Neuronal stem cell (in vitro differentiated cells): ENCODE data around the gene CCDC192.

Experiments used
- DNase-seq: peaks from one replicate; pipeline ENCODE4 v3.0.0-alpha.2; 2013; ENCODE audit warnings: low spot score
- H2AFZ ChIP-seq: one replicate; pipeline ENCODE4 v1.6.1; 2013; ENCODE audit warnings: mild to moderate bottlenecking, low read length, inconsistent platforms
- H2AK5ac ChIP-seq: 2 replicates; pipeline ENCODE4 v1.6.1; 2013; ENCODE audit warnings: low read depth, mild to moderate bottlenecking, inconsistent platforms, low read length, moderate library complexity, mixed read lengths
- H2BK120ac ChIP-seq: 2 replicates; pipeline ENCODE4 v1.6.1; 2013; ENCODE audit warnings: low read depth, mild to moderate bottlenecking, inconsistent platforms, low read length, moderate library complexity, mixed read lengths
- H2BK12ac ChIP-seq: one replicate; pipeline ENCODE4 v1.6.1; 2013; ENCODE audit warnings: low read length, inconsistent platforms
- H2BK15ac ChIP-seq: 2 replicates; pipeline ENCODE4 v1.6.1; 2013; ENCODE audit warnings: mild to moderate bottlenecking, low read length, inconsistent platforms, mixed read lengths
- H2BK5ac ChIP-seq: one replicate; pipeline ENCODE4 v1.6.1; 2013; ENCODE audit warnings: inconsistent platforms, mild to moderate bottlenecking, low read length, moderate library complexity
- H3K14ac ChIP-seq: one replicate; pipeline ENCODE4 v1.6.1; 2013; ENCODE audit warnings: low read length, inconsistent platforms
- H3K18ac ChIP-seq: 2 replicates; pipeline ENCODE4 v1.6.1; 2013; ENCODE audit warnings: low read length, inconsistent platforms
- H3K23ac ChIP-seq: 2 replicates; pipeline ENCODE4 v1.6.1; 2013; ENCODE audit warnings: low read depth, mild to moderate bottlenecking, mixed read lengths, low read length, inconsistent platforms; ENCODE audit not compliant: poor library complexity
- H3K27ac ChIP-seq: replicated peaks from 3 replicates; pipeline ENCODE4 v1.5.1; 2013; ENCODE audit warnings: low read length, inconsistent platforms
- H3K27me3 ChIP-seq, 3 experiments: 2 replicates each; pipeline ENCODE4 v1.6.1; 2013; ENCODE audit warnings: low read length in 3 of 3, mild to moderate bottlenecking in 2 of 3, inconsistent platforms in 1 of 3, low read depth in 1 of 3, mixed read lengths in 1 of 3, moderate library complexity in 1 of 3; ENCODE audit not compliant: control insufficient read depth in 3 of 3, insufficient read depth in 3 of 3
- H3K36me3 ChIP-seq, 2 donors: replicated peaks in 1 of 2; 2 replicates each; pipeline ENCODE4 v1.6.1; 2013; ENCODE audit warnings: low read length in 2 of 2; ENCODE audit not compliant: control insufficient read depth in 2 of 2, insufficient read depth in 2 of 2
- H3K4ac ChIP-seq: 2 replicates; pipeline ENCODE4 v1.6.1; 2013; ENCODE audit warnings: inconsistent platforms, mild to moderate bottlenecking, low read length, moderate library complexity
- H3K4me1 ChIP-seq, 2 donors: 1 replicate in 1 of 2; 2 replicates in 1 of 2; pipeline ENCODE4 v1.6.1; 2013; ENCODE audit warnings: low read length in 2 of 2, low read depth in 1 of 2; ENCODE audit not compliant: control insufficient read depth in 2 of 2, insufficient read depth in 1 of 2
- H3K4me2 ChIP-seq: one replicate; pipeline ENCODE4 v1.6.1; 2013; ENCODE audit warnings: mild to moderate bottlenecking, low read length, inconsistent platforms; ENCODE audit not compliant: insufficient read depth, poor library complexity, severe bottlenecking
- H3K4me3 ChIP-seq, 2 donors: 2 replicates each; pipeline ENCODE4 v1.5.1; 2013; ENCODE audit warnings: low read length in 2 of 2, mild to moderate bottlenecking in 2 of 2, inconsistent platforms in 1 of 2, moderate library complexity in 1 of 2
- H3K79me1 ChIP-seq: one replicate; pipeline ENCODE4 v1.6.1; 2013; ENCODE audit warnings: low read depth, mild to moderate bottlenecking, inconsistent platforms, low read length, moderate library complexity
- H3K9ac ChIP-seq: one replicate; pipeline ENCODE4 v1.6.1; 2013; ENCODE audit warnings: mild to moderate bottlenecking, low read depth, low read length, inconsistent platforms; ENCODE audit not compliant: poor library complexity
- H3K9me3 ChIP-seq, 2 donors: replicated peaks in 1 of 2; 2 replicates each; pipeline versions ENCODE3 to v1.6.1; 2013; ENCODE audit warnings: low read length in 2 of 2, mild to moderate bottlenecking in 2 of 2, inconsistent platforms in 1 of 2, low read depth in 1 of 2, mixed read lengths in 1 of 2, moderate library complexity in 1 of 2; ENCODE audit not compliant: control insufficient read depth in 2 of 2, insufficient read depth in 1 of 2
- H4K8ac ChIP-seq: one replicate; pipeline ENCODE4 v1.6.1; 2013; ENCODE audit warnings: low read depth, mild to moderate bottlenecking, inconsistent platforms, low read length, moderate library complexity
- H4K91ac ChIP-seq: one replicate; pipeline ENCODE4 v1.6.1; 2013; ENCODE audit warnings: low read length, low read depth, mild to moderate bottlenecking, inconsistent platforms; ENCODE audit not compliant: poor library complexity
- WGBS, 2 donors: extraction: QIAGEN DNeasy Blood & Tissue Kit; methylation state at CpG; one replicate each; pipeline ENCODE4 v1.1.7; 2013; ENCODE audit warnings: missing lambda C conversion rate in 2 of 2, mixed read lengths in 1 of 2; ENCODE audit not compliant: insufficient read length in 2 of 2, insufficient replicate concordance in 1 of 2; ENCODE audit errors: extremely low coverage in 2 of 2; 5-methylcytosine and 5-hydroxymethylcytosine counted together

CCDC192 gene

DNA sequence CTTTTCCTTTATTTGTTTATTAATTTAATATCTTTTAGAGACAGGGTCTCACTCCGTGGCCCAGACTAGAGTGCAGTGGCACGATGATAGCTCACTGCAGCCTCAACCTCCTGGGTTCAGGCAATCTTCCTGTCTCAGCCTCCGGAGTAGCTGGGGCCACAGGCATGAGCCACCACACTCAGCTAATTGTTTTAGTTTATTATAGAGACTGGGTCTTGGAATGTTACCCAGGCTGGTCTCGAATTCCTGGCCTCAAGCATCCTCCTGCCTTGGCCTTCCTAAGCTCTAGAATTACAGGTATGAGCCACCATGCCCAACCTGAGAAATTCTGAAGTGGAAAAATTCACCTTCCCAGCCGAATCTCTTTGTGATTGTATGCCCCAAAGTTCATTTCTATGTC, 240.9 kb downstream of the CCDC192 start:
- no CpG with 5 or more reads among the region's 5 CpGs for WGBS, 2 donors
- H3K14ac ChIP-seq: no peak overlapping the region
- H3K18ac ChIP-seq: no peak overlapping the region
- no peak overlapping the region for H2BK120ac ChIP-seq
- no peak for DNase-seq
- H3K9me3 ChIP-seq: no peaks in the 10 kb centered on the region
- H4K91ac ChIP-seq: no peak overlapping the region
- H3K27me3 ChIP-seq: no peaks in the 10 kb centered on the region
- H2BK12ac ChIP-seq: no peak overlapping the region
- peaks cover 0 to 14% of the 10 kb centered on the region in 2 donors for H3K4me1 ChIP-seq
- no peak overlapping the region for H2BK5ac ChIP-seq
- H3K4me2 ChIP-seq: no peak overlapping the region
- H2BK15ac ChIP-seq: no peak overlapping the region
- no peak overlapping the region for H3K23ac ChIP-seq
- no peak overlapping the region for H3K4me3 ChIP-seq
- H3K4ac ChIP-seq: no peak overlapping the region
- H2AFZ ChIP-seq: no peak overlapping the region
- H4K8ac ChIP-seq: no peak overlapping the region
- H3K36me3 ChIP-seq: no peaks in the 10 kb centered on the region
- no peak overlapping the region for H2AK5ac ChIP-seq
- H3K27ac ChIP-seq: no peak overlapping the region
- no peaks in the 10 kb centered on the region for H3K79me1 ChIP-seq
- no peak overlapping the region for H3K9ac ChIP-seq

DNA sequence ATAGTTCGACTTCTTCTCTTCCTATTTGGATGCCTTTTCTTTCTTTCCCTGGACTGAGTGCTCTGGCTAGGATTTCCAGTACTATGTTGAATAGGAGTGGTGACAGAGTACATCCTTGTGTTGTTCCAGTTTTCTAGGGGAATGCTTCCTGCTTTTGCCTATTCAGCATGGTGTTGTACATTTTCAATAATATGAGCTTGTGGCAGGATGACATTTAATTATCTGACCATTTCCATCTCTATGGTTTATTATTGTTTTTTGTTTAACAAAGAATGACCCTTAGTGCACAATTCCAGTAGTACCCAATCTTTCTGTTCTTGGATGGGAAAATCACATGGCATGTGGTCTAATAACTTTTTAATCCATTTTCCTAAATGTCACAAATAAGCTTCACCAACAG, 244.8 kb downstream of the CCDC192 start:
- Histone ChIP-seq H4K8ac (no peak overlapping the region), H2BK120ac (no peak overlapping the region), H3K27me3 (no peaks in the 10 kb centered on the region), H3K4ac (no peak overlapping the region), H3K9ac (no peak overlapping the region), H2BK5ac (no peak overlapping the region), H3K36me3 (no peaks in the 10 kb centered on the region), H4K91ac (no peak overlapping the region), H3K79me1 (no peaks in the 10 kb centered on the region), H3K9me3 (no peaks in the 10 kb centered on the region), H3K4me1 (no peaks in the 10 kb centered on the region), H3K27ac (no peak overlapping the region), H3K14ac (no peak overlapping the region), H2BK15ac (no peak overlapping the region), H3K23ac (no peak overlapping the region), H3K18ac (no peak overlapping the region), H3K4me3 (no peak overlapping the region), H2AFZ (no peak overlapping the region), H2BK12ac (no peak overlapping the region), H3K4me2 (no peak overlapping the region), H2AK5ac (no peak overlapping the region)
- DNase-seq: no peak
- no CpG with 5 or more reads among the region's 1 CpG for WGBS, 2 donors

DNA sequence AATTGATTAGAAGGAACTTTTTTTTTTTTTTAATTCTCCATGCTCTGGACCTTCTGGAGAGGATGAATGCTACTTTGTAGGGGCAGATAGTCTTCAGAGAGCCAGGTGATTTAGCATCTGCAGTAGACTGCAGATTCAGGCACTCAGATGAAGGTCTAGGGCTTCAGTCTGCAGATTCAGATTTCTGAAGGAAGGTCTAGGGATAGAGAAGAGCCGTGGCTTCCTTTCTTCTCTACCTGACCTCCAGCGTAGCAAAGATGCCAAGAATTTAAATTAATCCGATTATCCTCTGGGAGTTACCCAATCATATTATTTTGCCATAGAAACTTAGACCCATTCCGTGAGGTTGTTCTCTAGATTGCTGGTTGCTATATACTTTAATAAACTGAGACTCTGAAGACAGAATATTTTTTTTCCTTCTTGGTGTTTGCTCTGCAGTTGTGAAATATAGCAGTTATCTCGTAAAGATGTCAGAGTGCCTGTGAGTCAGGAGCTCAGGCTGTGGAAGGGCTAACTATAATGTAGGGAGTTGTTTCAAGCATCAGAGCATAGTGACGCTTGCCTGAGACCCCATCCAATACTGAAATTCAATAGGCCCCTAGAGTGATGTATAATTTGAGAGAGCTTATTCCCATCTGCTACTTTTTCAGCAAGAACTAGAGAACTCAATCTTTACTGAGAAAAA, 247.7 kb downstream of the CCDC192 start:
- Histone ChIP-seq H3K36me3 (no peaks in the 10 kb centered on the region), H2BK120ac (no peak overlapping the region), H3K4me1 (no peaks in the 10 kb centered on the region), H4K8ac (no peak overlapping the region), H3K9ac (no peak overlapping the region), H3K14ac (no peak overlapping the region), H3K27ac (no peak overlapping the region), H3K4ac (no peak overlapping the region), H2BK5ac (no peak overlapping the region), H3K27me3 (no peaks in the 10 kb centered on the region), H2BK12ac (no peak overlapping the region), H3K18ac (no peak overlapping the region), H3K23ac (no peak overlapping the region), H3K4me2 (no peak overlapping the region), H2AK5ac (no peak overlapping the region), H3K79me1 (no peaks in the 10 kb centered on the region), H2AFZ (no peak overlapping the region), H3K9me3 (no peaks in the 10 kb centered on the region), H3K4me3 (no peak overlapping the region), H2BK15ac (no peak overlapping the region), H4K91ac (no peak overlapping the region)
- no CpG with 5 or more reads among the region's 6 CpGs for WGBS, 2 donors
- no peak for DNase-seq

DNA sequence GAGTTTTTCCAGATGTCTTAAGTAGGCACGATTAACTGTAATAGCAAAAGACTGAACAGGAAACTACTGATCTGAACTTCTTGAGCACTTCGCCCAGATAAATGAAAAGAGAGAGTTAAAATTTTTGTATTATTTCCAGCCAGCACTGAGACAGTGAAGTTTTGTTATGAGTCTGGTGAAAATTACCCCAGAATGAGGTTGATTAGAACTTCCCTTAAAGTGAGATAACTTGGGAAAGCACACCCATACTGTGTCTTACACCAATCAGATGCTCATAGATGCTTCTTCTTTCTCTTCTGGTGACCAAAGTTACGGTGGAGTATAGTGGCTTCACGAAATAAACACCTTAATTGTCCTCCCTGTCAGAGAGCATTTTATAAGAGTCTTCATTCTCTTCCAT, 248.6 kb downstream of the CCDC192 start:
- no peak for DNase-seq
- H3K4me1 ChIP-seq: no peaks in the 10 kb centered on the region
- no peak overlapping the region for H3K4me3 ChIP-seq
- H3K14ac ChIP-seq: no peak overlapping the region
- WGBS, 2 donors: no CpG with 5 or more reads among the region's 4 CpGs
- H3K36me3 ChIP-seq: no peaks in the 10 kb centered on the region
- H2BK120ac ChIP-seq: no peak overlapping the region
- no peak overlapping the region for H4K8ac ChIP-seq
- no peak overlapping the region for H3K4me2 ChIP-seq
- no peak overlapping the region for H3K4ac ChIP-seq
- no peak overlapping the region for H3K9ac ChIP-seq
- H3K27ac ChIP-seq: no peak overlapping the region
- H3K79me1 ChIP-seq: no peaks in the 10 kb centered on the region
- no peaks in the 10 kb centered on the region for H3K27me3 ChIP-seq
- H2AFZ ChIP-seq: no peak overlapping the region
- H3K23ac ChIP-seq: no peak overlapping the region
- H3K9me3 ChIP-seq: no peaks in the 10 kb centered on the region
- no peak overlapping the region for H2AK5ac ChIP-seq
- H3K18ac ChIP-seq: no peak overlapping the region
- H2BK5ac ChIP-seq: no peak overlapping the region
- no peak overlapping the region for H2BK15ac ChIP-seq
- H4K91ac ChIP-seq: no peak overlapping the region
- no peak overlapping the region for H2BK12ac ChIP-seq
